Right atrium auricular region (tissue), 2 donors: Measurements from ENCODE around the gene NUSAP1. TPM values are rescaled to one million over a fixed set of nuclear protein-coding genes. Genes with fewer than 3 reads are reported as not detected.
"Not testable (repeated sequence)": the region's sequence is repeated elsewhere in the genome, so short reads cannot be mapped to it uniquely, and the experiment has no call there.

Experiments
- DNase-seq: peaks from one replicate; pipeline ENCODE4 v3.0.0-alpha.2; 2019; ENCODE audit warnings: low spot score
- H3K27ac ChIP-seq, 2 donors: fragments of 200-600 bp; sonication (generic); 1 replicate in 1 of 2; 2 replicates in 1 of 2; pipeline ENCODE4 v1.5.1; 2016 to 2019
- H3K27me3 ChIP-seq, 2 donors: fragments of 200-600 bp; sonication (generic); one replicate each; pipeline versions ENCODE4 v1.5.1 to v1.6.0; 2017 to 2019
- H3K36me3 ChIP-seq: fragments of 200-600 bp; sonication (generic); one replicate; pipeline ENCODE4 v1.5.1; 2016
- H3K4me1 ChIP-seq, 2 donors: fragments of 200-600 bp; sonication (generic); one replicate each; pipeline versions ENCODE4 v1.5.1 to v1.6.0; 2017 to 2019
- H3K4me3 ChIP-seq, 2 donors: fragments of 200-600 bp; sonication (generic); 1 replicate in 1 of 2; 2 replicates in 1 of 2; pipeline ENCODE4 v1.5.1; 2017 to 2019; ENCODE audit warnings: mild to moderate bottlenecking in 1 of 2, moderate library complexity in 1 of 2
- H3K9me3 ChIP-seq, 2 donors: fragments of 200-600 bp; sonication (generic); one replicate each; pipeline ENCODE4 v1.5.1; 2019
- total RNA-seq, 2 donors: library from RNA; depleted of rRNA; stranded (reverse); fragments of >200 nt; gene quantifications; one replicate each; pipeline ENCODE4 v1.1.0, GENCODE V29; 2016
- TF ChIP-seq, protein P1 (sequence below), 2 donors: fragments of 200-600 bp; sonication (generic); IDR thresholded peaks; one replicate each; pipeline ENCODE4 v1.5.1; 2019; ENCODE audit warnings: antibody characterized with exemption in 2 of 2

Gene NUSAP1
- total RNA-seq, 2 donors from 2014 or later, result 0.94 to 3.1 TPM

GRCh38 chr15:41423979-41424659 is 91.4 kb downstream of the NUSAP1 start:
- H3K27me3 ChIP-seq, result no peaks in the 10 kb centered on the region
- H3K9me3 ChIP-seq, result no peaks in the 10 kb centered on the region
- TF ChIP-seq, protein P1, sequence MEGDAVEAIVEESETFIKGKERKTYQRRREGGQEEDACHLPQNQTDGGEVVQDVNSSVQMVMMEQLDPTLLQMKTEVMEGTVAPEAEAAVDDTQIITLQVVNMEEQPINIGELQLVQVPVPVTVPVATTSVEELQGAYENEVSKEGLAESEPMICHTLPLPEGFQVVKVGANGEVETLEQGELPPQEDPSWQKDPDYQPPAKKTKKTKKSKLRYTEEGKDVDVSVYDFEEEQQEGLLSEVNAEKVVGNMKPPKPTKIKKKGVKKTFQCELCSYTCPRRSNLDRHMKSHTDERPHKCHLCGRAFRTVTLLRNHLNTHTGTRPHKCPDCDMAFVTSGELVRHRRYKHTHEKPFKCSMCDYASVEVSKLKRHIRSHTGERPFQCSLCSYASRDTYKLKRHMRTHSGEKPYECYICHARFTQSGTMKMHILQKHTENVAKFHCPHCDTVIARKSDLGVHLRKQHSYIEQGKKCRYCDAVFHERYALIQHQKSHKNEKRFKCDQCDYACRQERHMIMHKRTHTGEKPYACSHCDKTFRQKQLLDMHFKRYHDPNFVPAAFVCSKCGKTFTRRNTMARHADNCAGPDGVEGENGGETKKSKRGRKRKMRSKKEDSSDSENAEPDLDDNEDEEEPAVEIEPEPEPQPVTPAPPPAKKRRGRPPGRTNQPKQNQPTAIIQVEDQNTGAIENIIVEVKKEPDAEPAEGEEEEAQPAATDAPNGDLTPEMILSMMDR (IDR thresholded peaks at IDR 0.05), result no peak

DNA sequence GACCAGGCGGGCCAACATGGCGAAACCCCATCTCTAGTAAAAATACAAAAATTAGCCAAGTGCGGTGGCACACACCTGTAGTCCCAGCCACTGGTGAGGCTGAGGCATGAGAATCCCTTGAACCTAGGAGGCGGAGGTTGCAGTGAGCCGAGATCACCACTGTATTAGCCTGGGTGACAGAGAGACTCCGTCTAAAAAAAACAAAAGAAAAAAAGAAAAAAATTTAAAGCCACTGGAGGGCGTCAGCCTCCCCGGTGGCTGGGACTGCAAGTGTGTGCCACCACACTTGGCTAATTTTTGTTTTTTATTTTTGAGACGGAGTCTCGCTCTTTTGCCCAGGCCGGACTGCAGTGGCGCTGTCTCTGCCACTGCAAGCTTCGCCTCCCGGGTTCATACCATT is 92.1 kb downstream of the NUSAP1 start:
- Histone ChIP-seq H3K36me3 (no peaks in the 10 kb centered on the region), H3K9me3 (no peaks in the 10 kb centered on the region), H3K4me1 (no peaks in the 10 kb centered on the region), H3K4me3 (no peak overlapping the region), H3K27ac (no peak overlapping the region), H3K27me3 (no peaks in the 10 kb centered on the region)
- TF ChIP-seq, protein P1 (IDR thresholded peaks at IDR 0.05), result no peak
- no peak for DNase-seq

More at GRCh38 chr15:41423979-41424659, 91.4 kb downstream of the NUSAP1 start:
- Histone ChIP-seq H3K4me1 (no peaks in the 10 kb centered on the region), H3K36me3 (no peaks in the 10 kb centered on the region), H3K4me3 (no peak overlapping the region), H3K27ac (no peak overlapping the region)
- no peak for DNase-seq

DNA sequence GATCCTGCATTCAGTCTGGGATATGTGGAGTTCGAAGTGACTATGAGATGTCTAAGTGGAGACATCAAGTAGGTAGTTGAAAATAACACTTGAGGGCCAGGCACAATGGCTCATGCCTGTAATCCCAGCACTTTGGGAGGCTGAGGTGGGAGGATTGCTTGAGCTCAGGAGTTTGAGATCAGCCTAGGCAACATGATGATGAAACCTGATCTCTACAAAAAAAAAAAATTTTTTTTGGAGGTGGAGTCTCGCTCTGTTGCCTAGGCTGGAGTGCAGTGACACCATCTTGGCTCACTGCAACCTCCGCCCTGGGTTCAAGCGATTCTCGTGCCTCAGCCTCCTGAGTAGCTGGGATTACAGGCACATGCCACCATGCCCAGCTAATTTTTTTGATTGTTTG is 93.2 kb downstream of the NUSAP1 start:
- DNase-seq, H3K9me3 ChIP-seq, H3K36me3 ChIP-seq, H3K27ac ChIP-seq, H3K27me3 ChIP-seq, H3K4me3 ChIP-seq, H3K4me1 ChIP-seq: not testable (repeated sequence)

DNA sequence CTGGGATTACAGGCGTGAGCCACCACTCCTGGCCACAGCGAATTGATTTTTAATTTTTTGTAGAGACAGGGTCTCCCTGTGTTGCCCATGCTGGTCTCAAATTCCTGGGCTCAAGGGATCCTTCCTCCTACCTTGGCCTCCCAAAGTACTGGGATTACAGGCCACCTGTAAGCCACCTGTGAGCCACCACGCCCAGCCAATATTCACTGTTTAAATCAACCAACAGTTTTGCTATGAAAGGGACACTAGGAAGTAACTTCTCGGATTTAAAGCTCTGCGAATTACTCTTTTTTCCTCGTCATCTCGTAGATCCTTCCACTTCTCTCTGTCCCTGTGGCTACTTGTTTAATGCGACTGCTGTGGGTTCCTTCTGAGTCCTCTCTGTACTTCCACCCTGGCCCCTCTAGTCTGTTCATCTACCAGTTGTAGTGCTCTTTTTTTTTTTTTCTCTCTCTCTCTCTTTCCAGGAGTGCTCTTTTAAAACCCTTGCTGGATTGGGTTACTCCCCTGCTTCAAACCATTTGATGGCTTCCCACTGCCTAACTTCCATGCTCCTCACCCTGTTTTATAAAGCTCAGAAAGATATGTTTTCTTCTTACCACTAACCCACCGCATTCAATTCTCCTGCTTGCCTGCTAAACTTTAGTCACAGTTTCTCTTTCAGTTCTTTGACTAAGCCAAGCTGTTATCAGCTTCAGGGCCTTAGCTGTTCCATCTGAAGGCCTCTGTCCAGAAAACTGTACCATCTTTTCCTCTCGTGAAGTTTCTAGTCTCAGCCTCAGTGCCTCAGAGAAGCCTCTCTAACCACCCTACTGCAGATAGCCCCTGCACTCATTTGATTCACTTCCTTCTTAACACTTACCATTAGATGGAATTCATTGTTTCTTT is 96.6 kb downstream of the NUSAP1 start:
- no peak overlapping the region for H3K4me3 ChIP-seq
- H3K27me3 ChIP-seq, result no peaks in the 10 kb centered on the region
- DNase-seq, result no peak
- no peaks in the 10 kb centered on the region for H3K36me3 ChIP-seq
- H3K27ac ChIP-seq, result no peak overlapping the region
- H3K9me3 ChIP-seq, result no peaks in the 10 kb centered on the region
- TF ChIP-seq, protein P1 (IDR thresholded peaks at IDR 0.05), result no peak
- no peaks in the 10 kb centered on the region for H3K4me1 ChIP-seq

Other genes starting within 250 kb of the NUSAP1 start
- gene INO80, start 216.6 kb upstream of the NUSAP1 start, total RNA-seq, result 10 to 100 TPM in 1 of 2 donors, 1 to 10 TPM in 1; 9.4 to 16.4 TPM
- not detected for gene EXD1, start 102.1 kb upstream of the NUSAP1 start, total RNA-seq
- 100 to 1,000 TPM; 165 to 247 TPM for gene CHP1, start 101.6 kb upstream of the NUSAP1 start, total RNA-seq
- under 1 TPM in 1 of 2 donors, not detected in 1; 0.35 TPM for gene OIP5, start 290 bp upstream of the NUSAP1 start, total RNA-seq
- gene NDUFAF1, start 69.6 kb downstream of the NUSAP1 start, total RNA-seq, result 10 to 100 TPM; 26.1 to 55.6 TPM
- gene RTF1, start 84.2 kb downstream of the NUSAP1 start, total RNA-seq, result 10 to 100 TPM; 21.2 to 21.4 TPM
- under 1 TPM in 1 of 2 donors, not detected in 1; 0.90 TPM for gene ITPKA, start 161.0 kb downstream of the NUSAP1 start, total RNA-seq
- gene LTK, start 180.9 kb downstream of the NUSAP1 start, total RNA-seq, result under 1 TPM in 1 of 2 donors, not detected in 1; 0.98 TPM
- 10 to 100 TPM; 10.4 to 25.3 TPM for gene RPAP1, start 211.4 kb downstream of the NUSAP1 start, total RNA-seq
- gene TYRO3, start 226.3 kb downstream of the NUSAP1 start, total RNA-seq, result 1 to 10 TPM; 4.1 to 8.5 TPM